Activated CD8-positive, alpha-beta memory T cell treated with anti-CD3 and anti-CD28 coated beads, Interleukin-2, amount 50 U/mL, for 1 hour (primary cell): Measurements from ENCODE around the gene SQOR.

Source experiments
- DNase-seq: peaks from one replicate; pipeline ENCODE4 v3.0.0-alpha.2; 2020; ENCODE audit errors: extremely low read depth

The SQOR gene

GRCh38 chr15:45634432-45635190, at the start of gene SQOR:
TSS of gene SQOR (plus strand) at chr15:45635029. CDS start at chr15:45658924, 23,895 bp downstream.
- DNase-seq: no peak

GRCh38 chr15:45585069-45585791, 49.6 kb upstream of the SQOR start:
- DNase-seq: no peak

- no peak for DNase-seq
Observed at GRCh38 chr15:45586125-45586524, 48.7 kb upstream of the SQOR start.

GRCh38 chr15:45586601-45587094, 48.2 kb upstream of the SQOR start:
- DNase-seq: no peak

GRCh38 chr15:45587095-45587862, 47.5 kb upstream of the SQOR start, which contains the start of gene BLOC1S6:
TSS of gene BLOC1S6 (plus strand) at chr15:45587379. CDS start at chr15:45587444, 65 bp downstream.
- DNase-seq: peak; percentile 76

- DNase-seq: no peak
Observed at GRCh38 chr15:45587863-45588170, 47.0 kb upstream of the SQOR start.

GRCh38 chr15:45588219-45588875, 46.5 kb upstream of the SQOR start:
- no peak for DNase-seq

- no peak for DNase-seq
Observed at GRCh38 chr15:45589256-45589655, 45.6 kb upstream of the SQOR start.

GRCh38 chr15:45594319-45594718, 40.5 kb upstream of the SQOR start:
- no peak for DNase-seq

GRCh38 chr15:45594835-45595530, 39.8 kb upstream of the SQOR start:
- DNase-seq: no peak

- DNase-seq: no peak
Observed at GRCh38 chr15:45603881-45604280, 30.9 kb upstream of the SQOR start.

- DNase-seq: no peak
Observed at GRCh38 chr15:45604326-45604725, 30.5 kb upstream of the SQOR start.

- DNase-seq: no peak
Observed at GRCh38 chr15:45606413-45606812, 28.4 kb upstream of the SQOR start.

- DNase-seq: no peak
Observed at GRCh38 chr15:45606841-45607240, 28.0 kb upstream of the SQOR start.

- DNase-seq: no peak
Observed at GRCh38 chr15:45611305-45611704, 23.5 kb upstream of the SQOR start.

GRCh38 chr15:45612790-45613415, 21.9 kb upstream of the SQOR start:
- no peak for DNase-seq

- no peak for DNase-seq
Observed at GRCh38 chr15:45616901-45617323, 17.9 kb upstream of the SQOR start.

GRCh38 chr15:45618813-45619212, 16.0 kb upstream of the SQOR start:
- no peak for DNase-seq

- no peak for DNase-seq
Observed at GRCh38 chr15:45628136-45628535, 6.7 kb upstream of the SQOR start.

- no peak for DNase-seq
Observed at GRCh38 chr15:45630917-45631691, 3.7 kb upstream of the SQOR start.
